NOMO-1 (cell line): ENCODE results near the gene OSM.
"Not testable (repeated sequence)": the region's sequence is repeated elsewhere in the genome, so short reads cannot be mapped to it uniquely, and the experiment has no call there.

ENCODE experiments used
- DNase-seq, 2 experiments: peaks; one replicate each; lab custom pipeline; 2025; ENCODE audit not compliant: unreplicated experiment in 2 of 2; lab: John Stamatoyannopoulos, UW

OSM gene

GRCh38 chr22:30230330-30230729 is 36.3 kb downstream of the OSM start:
- no peak for DNase-seq

- no peak for DNase-seq
Measured at GRCh38 chr22:30228509-30229359, 37.9 kb downstream of the OSM start.

- no peak for DNase-seq
Measured at GRCh38 chr22:30227438-30228228, 39.0 kb downstream of the OSM start.

GRCh38 chr22:30226192-30226832 is 40.3 kb downstream of the OSM start:
- no peak for DNase-seq

GRCh38 chr22:30225220-30225927 is 41.3 kb downstream of the OSM start:
- no peak for DNase-seq

- peak in 1 of 2 experiments; percentile 32 for DNase-seq
Measured at GRCh38 chr22:30224161-30224857, 42.3 kb downstream of the OSM start.

- DNase-seq: peak in 1 of 2 experiments; percentile 12
Measured at GRCh38 chr22:30223303-30223702, 43.3 kb downstream of the OSM start.

GRCh38 chr22:30222321-30222720 is 44.3 kb downstream of the OSM start:
- DNase-seq: no peak

GRCh38 chr22:30221121-30221992 is 45.3 kb downstream of the OSM start:
- DNase-seq: peak in 1 of 2 experiments; percentile 33

- no peak for DNase-seq
Measured at GRCh38 chr22:30220338-30221012, 46.2 kb downstream of the OSM start.

- no peak for DNase-seq
Measured at GRCh38 chr22:30219668-30220278, 46.9 kb downstream of the OSM start.

- DNase-seq: no peak
Measured at GRCh38 chr22:30219049-30219654, 47.5 kb downstream of the OSM start.

- no peak for DNase-seq
Measured at GRCh38 chr22:30217698-30218560, 48.7 kb downstream of the OSM start.

- DNase-seq: no peak
Measured at GRCh38 chr22:30216710-30217109, 49.9 kb downstream of the OSM start.

- not testable (repeated sequence) for DNase-seq
Measured at GRCh38 chr22:30216272-30216671, 50.4 kb downstream of the OSM start.

- no peak for DNase-seq
Measured at GRCh38 chr22:30214703-30215407, 51.8 kb downstream of the OSM start.
